Fibroblast of skin of left quadriceps (primary cell): ENCODE results near the gene ALDH1A2.
"Not testable (repeated sequence)": the region's sequence is repeated elsewhere in the genome, so short reads cannot be mapped to it uniquely, and the experiment has no call there.

Experiments used
- DNase-seq, 2 experiments: peaks; one replicate each; pipeline ENCODE4 v3.0.0-alpha.2; 2013; ENCODE audit warnings: low read depth in 2 of 2

The ALDH1A2 gene

DNA sequence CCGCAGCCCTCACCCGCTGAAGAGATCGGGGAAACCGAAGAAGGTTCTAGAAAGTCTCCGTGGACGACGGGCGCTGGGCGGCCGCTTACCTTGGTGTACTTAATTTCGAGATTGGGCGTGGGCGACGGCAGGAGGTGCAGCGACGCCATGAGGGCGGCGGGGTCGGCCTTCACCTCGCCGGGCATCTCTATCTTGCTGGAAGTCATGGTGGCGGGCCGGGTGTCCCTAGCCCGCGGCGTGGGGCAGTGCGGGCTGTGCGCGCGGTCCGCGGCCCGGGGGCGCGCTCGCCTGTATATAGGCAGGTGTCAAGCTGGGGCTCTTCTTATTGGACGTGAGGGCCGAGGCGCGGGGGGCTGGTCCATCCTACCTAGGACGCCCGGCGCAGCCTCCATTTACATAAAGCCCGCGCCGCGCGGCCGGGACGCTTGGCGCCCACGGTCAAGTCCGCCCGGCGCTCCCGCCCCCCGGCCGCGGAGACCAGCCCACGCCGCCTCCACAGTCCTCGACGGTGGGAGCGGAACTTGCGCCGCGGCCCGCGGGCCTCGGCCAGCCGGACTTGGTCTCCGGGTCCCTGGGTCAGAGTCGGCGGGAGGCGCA lies at the start of gene ALDH1A2:
TSS of gene ALDH1A2 (minus strand) at position 267 of the 597 bp plus-strand sequence. CDS start at position 206, 61 bp downstream.
- DNase-seq = no peak

DNA sequence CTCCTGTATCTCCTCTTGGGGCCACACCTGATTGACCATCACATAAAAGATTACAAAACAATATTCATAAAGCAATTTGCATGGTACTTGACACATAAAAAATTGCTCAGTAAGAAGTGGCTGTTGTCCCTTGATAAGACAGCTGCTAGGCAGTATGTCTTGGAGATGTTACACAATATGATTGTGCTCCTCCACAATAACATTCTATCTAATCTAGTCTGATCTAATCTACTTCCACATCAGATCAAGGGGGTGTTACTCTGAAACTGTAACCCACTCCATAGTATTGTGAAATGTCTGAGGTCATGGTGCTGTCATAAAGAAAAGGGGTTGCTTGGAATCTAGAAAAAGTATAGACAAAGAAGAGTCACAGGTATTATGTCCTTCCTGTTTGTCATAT lies 49.3 kb upstream of the ALDH1A2 start:
- no peak for DNase-seq

- DNase-seq = no peak
Observed at GRCh38 chr15:58114388-58114787, 48.9 kb upstream of the ALDH1A2 start.

- not testable (repeated sequence) for DNase-seq
Observed at GRCh38 chr15:58113358-58113757, 47.8 kb upstream of the ALDH1A2 start.

- no peak for DNase-seq
Observed at GRCh38 chr15:58111718-58112104, 46.2 kb upstream of the ALDH1A2 start.

- no peak for DNase-seq
Observed at GRCh38 chr15:58110999-58111717, 45.6 kb upstream of the ALDH1A2 start.

DNA sequence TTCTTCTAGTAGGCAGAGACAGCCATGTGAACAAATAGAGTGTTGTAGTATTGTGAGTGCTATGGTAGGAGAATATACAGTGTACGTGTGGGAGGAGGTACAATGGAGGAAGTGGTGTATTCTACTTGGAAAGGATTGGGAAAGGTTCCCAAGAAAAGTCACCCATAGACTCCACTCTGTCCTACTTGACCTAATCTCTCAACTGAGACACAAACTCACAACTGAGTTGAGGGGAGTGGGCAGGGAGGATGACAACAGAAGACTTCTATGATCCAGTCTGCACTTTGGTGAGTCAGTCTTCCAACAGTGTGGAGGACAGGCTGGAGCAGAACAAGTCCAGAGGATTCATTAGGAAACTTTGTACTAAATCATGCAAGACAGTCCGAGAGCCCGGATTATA lies 43.9 kb upstream of the ALDH1A2 start:
- DNase-seq = no peak

GRCh38 chr15:58108117-58108516 lies 42.6 kb upstream of the ALDH1A2 start:
- no peak for DNase-seq

DNA sequence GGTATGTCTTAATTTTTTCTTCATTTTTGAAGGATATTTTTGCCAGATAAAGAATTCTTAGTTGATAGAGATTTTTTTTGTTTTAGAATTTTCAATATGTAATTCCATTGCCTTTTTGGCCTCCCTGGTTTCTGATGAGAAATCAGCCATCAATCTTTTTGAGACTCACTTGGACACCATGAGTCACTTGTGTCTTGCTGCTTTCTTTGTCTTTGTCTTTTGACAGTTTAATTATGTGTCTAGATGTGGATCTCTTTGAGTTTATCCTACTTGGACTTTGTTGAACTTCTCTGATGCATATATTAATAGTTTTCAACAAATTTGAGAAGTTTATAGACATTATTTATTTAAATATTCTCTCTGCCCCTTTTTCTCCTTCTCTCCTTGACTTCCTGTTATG lies 38.0 kb upstream of the ALDH1A2 start:
- no peak for DNase-seq

- no peak for DNase-seq
Observed at GRCh38 chr15:58096529-58097084, 31.1 kb upstream of the ALDH1A2 start.

- DNase-seq = no peak
Observed at GRCh38 chr15:58095415-58095814, 29.9 kb upstream of the ALDH1A2 start.

- no peak for DNase-seq
Observed at GRCh38 chr15:58087871-58088270, 22.4 kb upstream of the ALDH1A2 start.

- peak in 1 of 2 experiments; percentile 8 for DNase-seq
Observed at GRCh38 chr15:58086491-58086890, 21.0 kb upstream of the ALDH1A2 start.

DNA sequence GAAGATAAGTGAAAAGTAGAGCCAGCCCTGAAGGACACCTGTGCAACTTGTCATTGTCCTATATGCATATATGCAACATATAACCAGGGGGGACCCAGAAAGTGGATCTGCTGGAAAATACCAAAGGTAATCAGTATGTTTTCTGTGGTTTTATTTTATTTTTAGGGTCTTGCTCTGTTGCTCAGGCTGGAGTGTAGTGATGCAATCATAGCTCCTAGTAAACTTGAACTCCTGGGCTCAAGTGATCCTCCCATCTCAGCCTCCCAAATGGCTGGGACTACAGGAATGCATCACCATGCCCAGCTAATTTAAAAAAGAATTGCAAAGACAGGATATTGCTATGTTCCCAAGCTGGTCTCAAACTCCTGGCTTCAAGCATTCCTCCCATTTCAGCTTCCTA lies 18.0 kb upstream of the ALDH1A2 start:
- DNase-seq = no peak

GRCh38 chr15:58081891-58082290 lies 16.4 kb upstream of the ALDH1A2 start:
- no peak for DNase-seq

GRCh38 chr15:58081456-58081855 lies 15.9 kb upstream of the ALDH1A2 start:
- DNase-seq = no peak

- not testable (repeated sequence) for DNase-seq
Observed at GRCh38 chr15:58080959-58081358, 15.4 kb upstream of the ALDH1A2 start.

GRCh38 chr15:58080398-58080797 lies 14.9 kb upstream of the ALDH1A2 start:
- DNase-seq = no peak

DNA sequence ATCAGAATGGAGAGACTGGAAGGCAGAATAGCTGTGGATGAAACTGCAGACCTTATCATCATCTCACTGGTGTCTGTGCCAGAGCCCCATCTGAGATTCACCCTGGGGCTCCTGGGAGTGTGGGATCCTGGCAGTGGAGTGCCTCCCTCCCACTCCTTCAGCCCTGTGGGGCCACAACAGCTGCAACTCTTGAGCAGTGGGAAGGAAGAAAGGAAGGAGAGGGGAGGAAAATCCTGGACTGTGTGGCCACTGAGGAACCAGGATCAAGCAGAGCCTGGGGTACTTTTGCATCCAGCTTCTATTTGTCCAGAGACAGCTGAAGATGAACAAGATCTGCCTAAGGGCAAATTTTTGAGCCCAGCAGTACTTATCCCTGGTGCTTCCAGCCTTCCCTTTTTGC lies 13.1 kb upstream of the ALDH1A2 start:
- DNase-seq = no peak

- no peak for DNase-seq
Observed at GRCh38 chr15:58077427-58077826, 11.9 kb upstream of the ALDH1A2 start.

GRCh38 chr15:58074452-58074851 lies 8.9 kb upstream of the ALDH1A2 start:
- no peak for DNase-seq

GRCh38 chr15:58070801-58071418 lies 5.4 kb upstream of the ALDH1A2 start:
- DNase-seq = peak; percentile 30 to 38

DNA sequence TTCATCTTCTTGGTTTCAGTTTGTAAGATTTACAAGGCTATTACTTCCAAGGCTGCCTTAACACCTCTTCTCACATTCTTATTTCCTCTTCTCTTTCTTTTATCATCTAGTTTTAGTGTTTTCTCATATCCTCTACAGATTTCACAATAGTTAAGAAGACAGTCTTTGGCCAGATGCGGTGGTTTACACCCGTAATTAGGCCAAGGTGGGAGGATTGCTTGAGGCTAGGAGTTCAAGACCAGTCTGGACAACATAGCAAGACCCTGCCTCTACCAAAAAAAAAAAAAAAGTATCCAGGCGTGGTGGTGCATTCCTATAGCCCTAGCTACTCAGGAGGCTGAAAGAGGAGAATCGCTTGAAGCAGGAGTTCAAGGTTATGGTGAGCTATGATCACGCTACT lies 3.5 kb upstream of the ALDH1A2 start:
- DNase-seq = no peak
